Measurements from ENCODE around the gene MUSK.
"Not testable (repeated sequence)": the region's sequence is repeated elsewhere in the genome, so short reads cannot be mapped to it uniquely, and the experiment has no call there.

Gene MUSK

GRCh38 chr9:110691002-110691549 is 22.5 kb downstream of the MUSK start:
- no peak for TF ChIP-seq CTCF (conservative IDR thresholded peaks at IDR 0.05)
- TF ChIP-seq ZFX (IDR thresholded peaks at IDR 0.05) = no peak
- H3K27ac ChIP-seq = no peak overlapping the region

GRCh38 chr9:110695846-110696245 is 27.3 kb downstream of the MUSK start:
- not testable (repeated sequence) for H3K27ac ChIP-seq

GRCh38 chr9:110700953-110701352 is 32.4 kb downstream of the MUSK start:
- TF ChIP-seq CTCF (conservative IDR thresholded peaks at IDR 0.05) (no peak), ZFX (IDR thresholded peaks at IDR 0.05) (no peak)
- no peak overlapping the region for H3K27ac ChIP-seq

GRCh38 chr9:110703669-110704068 is 35.1 kb downstream of the MUSK start:
- H3K27ac ChIP-seq = no peak overlapping the region
- TF ChIP-seq CTCF (conservative IDR thresholded peaks at IDR 0.05) = no peak
- TF ChIP-seq ZFX (IDR thresholded peaks at IDR 0.05) = no peak

- TF ChIP-seq CTCF (conservative IDR thresholded peaks at IDR 0.05) = no peak
- TF ChIP-seq ZFX (IDR thresholded peaks at IDR 0.05) = no peak
- H3K27ac ChIP-seq = no peak overlapping the region
Observed at GRCh38 chr9:110707419-110707818, 38.8 kb downstream of the MUSK start.

- TF ChIP-seq ZFX (IDR thresholded peaks at IDR 0.05) (no peak), CTCF (conservative IDR thresholded peaks at IDR 0.05) (no peak)
- no peak overlapping the region for H3K27ac ChIP-seq
Observed at GRCh38 chr9:110710420-110710819, 41.8 kb downstream of the MUSK start.

- H3K27ac ChIP-seq = no peak overlapping the region
- TF ChIP-seq CTCF (conservative IDR thresholded peaks at IDR 0.05) (no peak), ZFX (IDR thresholded peaks at IDR 0.05) (no peak)
Observed at GRCh38 chr9:110712955-110713354, 44.4 kb downstream of the MUSK start.

- TF ChIP-seq CTCF (conservative IDR thresholded peaks at IDR 0.05) (no peak), ZFX (IDR thresholded peaks at IDR 0.05) (no peak)
- no peak overlapping the region; the same call in 1 of the 2 replicates for H3K27ac ChIP-seq
Observed at GRCh38 chr9:110714314-110714713, 45.7 kb downstream of the MUSK start.

Data from C4-2B (cell line).